Measurements from ENCODE around the gene GNG13. TPM values are rescaled to one million over a fixed set of nuclear protein-coding genes. Genes with fewer than 3 reads are reported as not detected.

The GNG13 gene
- total RNA-seq, 1 donor from 2014 or later, result not detected

GRCh38 chr16:835373-835772 is 34.8 kb upstream of the GNG13 start:
- H3K27me3 Mint-ChIP-seq, result peaks cover 3% of the 10 kb centered on the region
- no peaks in the 10 kb centered on the region for H3K4me1 Mint-ChIP-seq (ENCODE audit: low read depth)
- peaks cover 8% of the 10 kb centered on the region for H3K9me3 Mint-ChIP-seq (ENCODE audit: low read depth)
- H3K36me3 Mint-ChIP-seq (ENCODE audit: insufficient read depth), result peaks cover 1% of the 10 kb centered on the region
- no peak for TF ChIP-seq CTCF (IDR thresholded peaks at IDR 0.05; ENCODE audit: unreplicated experiment)
- H3K27ac Mint-ChIP-seq, result no peak overlapping the region
- DNase-seq (ENCODE audit: low spot score, unreplicated experiment), result no peak
- H3K4me3 Mint-ChIP-seq (ENCODE audit: low read depth), result no peak overlapping the region

GRCh38 chr16:833411-833810 is 32.9 kb upstream of the GNG13 start:
- peaks cover 3% of the 10 kb centered on the region for H3K27me3 Mint-ChIP-seq
- no peak overlapping the region for H3K27ac Mint-ChIP-seq
- H3K9me3 Mint-ChIP-seq (ENCODE audit: low read depth), result peaks cover 8% of the 10 kb centered on the region
- TF ChIP-seq CTCF (IDR thresholded peaks at IDR 0.05; ENCODE audit: unreplicated experiment), result no peak
- H3K36me3 Mint-ChIP-seq (ENCODE audit: insufficient read depth), result peaks cover 1% of the 10 kb centered on the region
- H3K4me1 Mint-ChIP-seq (ENCODE audit: low read depth), result no peaks in the 10 kb centered on the region
- no peak for DNase-seq (ENCODE audit: low spot score, unreplicated experiment)
- H3K4me3 Mint-ChIP-seq (ENCODE audit: low read depth), result no peak overlapping the region

- peaks cover 5% of the 10 kb centered on the region for H3K9me3 Mint-ChIP-seq (ENCODE audit: low read depth)
- H3K27me3 Mint-ChIP-seq, result peaks cover 3% of the 10 kb centered on the region
- no peak for TF ChIP-seq CTCF (IDR thresholded peaks at IDR 0.05; ENCODE audit: unreplicated experiment)
- no peaks in the 10 kb centered on the region for H3K4me1 Mint-ChIP-seq (ENCODE audit: low read depth)
- H3K36me3 Mint-ChIP-seq (ENCODE audit: insufficient read depth), result no peaks in the 10 kb centered on the region
- H3K4me3 Mint-ChIP-seq (ENCODE audit: low read depth), result no peak overlapping the region
- no peak overlapping the region for H3K27ac Mint-ChIP-seq
- DNase-seq (ENCODE audit: low spot score, unreplicated experiment), result no peak
Observed at GRCh38 chr16:832652-833336, 32.3 kb upstream of the GNG13 start.

GRCh38 chr16:831571-832413 is 31.3 kb upstream of the GNG13 start:
- Mint-ChIP-seq H3K9me3 (ENCODE audit: low read depth) (peaks cover 5% of the 10 kb centered on the region), H3K36me3 (ENCODE audit: insufficient read depth) (no peaks in the 10 kb centered on the region), H3K27me3 (peaks cover 3% of the 10 kb centered on the region), H3K27ac (no peak overlapping the region), H3K4me3 (ENCODE audit: low read depth) (no peak overlapping the region), H3K4me1 (ENCODE audit: low read depth) (no peaks in the 10 kb centered on the region)
- no peak for TF ChIP-seq CTCF (IDR thresholded peaks at IDR 0.05; ENCODE audit: unreplicated experiment)
- DNase-seq (ENCODE audit: low spot score, unreplicated experiment), result no peak

GRCh38 chr16:830871-831570 is 30.5 kb upstream of the GNG13 start:
- no peaks in the 10 kb centered on the region for H3K9me3 Mint-ChIP-seq (ENCODE audit: low read depth)
- no peaks in the 10 kb centered on the region for H3K36me3 Mint-ChIP-seq (ENCODE audit: insufficient read depth)
- no peak for TF ChIP-seq CTCF (IDR thresholded peaks at IDR 0.05; ENCODE audit: unreplicated experiment)
- peaks cover 4% of the 10 kb centered on the region for H3K27me3 Mint-ChIP-seq
- H3K4me3 Mint-ChIP-seq (ENCODE audit: low read depth), result no peak overlapping the region
- no peak for DNase-seq (ENCODE audit: low spot score, unreplicated experiment)
- no peaks in the 10 kb centered on the region for H3K4me1 Mint-ChIP-seq (ENCODE audit: low read depth)
- no peak overlapping the region for H3K27ac Mint-ChIP-seq
